Ureter (tissue), 1 donor: ENCODE data around the gene COL4A1. TPM values are rescaled to one million over a fixed set of nuclear protein-coding genes. Genes with fewer than 3 reads are reported as not detected.
A peak's percentile ranks its signal among the peaks of the same experiment; 100 is the strongest.

ENCODE experiments used
- DNase-seq: peaks from one replicate; pipeline ENCODE4 v3.0.0-alpha.2; 2020; ENCODE audit warnings: low spot score
- total RNA-seq: library from RNA; stranded (reverse); gene quantifications from one replicate; pipeline ENCODE4 v1.2.4, GENCODE V29; 2023
- donor health status: DM: yes; HTN: yes; CAD: no.

Gene COL4A1
- total RNA-seq, 1 donor from 2014 or later = 144 TPM

DNA sequence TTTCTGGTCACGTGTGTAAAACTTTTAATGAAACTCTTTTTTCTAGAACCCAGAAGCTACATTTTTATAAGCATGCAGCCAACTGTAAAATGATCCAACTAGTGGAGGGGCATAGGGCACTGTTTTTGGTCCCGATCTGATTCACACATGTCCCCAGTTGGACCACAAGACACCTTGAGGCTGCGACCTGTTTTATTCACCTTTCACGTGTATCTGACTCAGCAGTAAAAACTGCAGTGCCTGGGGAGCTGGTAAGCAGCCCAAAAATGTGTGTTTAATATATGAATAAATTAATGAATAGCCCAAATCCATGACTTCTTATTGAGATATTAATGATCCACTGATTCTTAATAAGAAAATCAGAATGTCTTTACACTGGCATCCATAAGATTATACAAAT, 140.4 kb downstream of the COL4A1 start:
- DNase-seq = peak; percentile 12

DNA sequence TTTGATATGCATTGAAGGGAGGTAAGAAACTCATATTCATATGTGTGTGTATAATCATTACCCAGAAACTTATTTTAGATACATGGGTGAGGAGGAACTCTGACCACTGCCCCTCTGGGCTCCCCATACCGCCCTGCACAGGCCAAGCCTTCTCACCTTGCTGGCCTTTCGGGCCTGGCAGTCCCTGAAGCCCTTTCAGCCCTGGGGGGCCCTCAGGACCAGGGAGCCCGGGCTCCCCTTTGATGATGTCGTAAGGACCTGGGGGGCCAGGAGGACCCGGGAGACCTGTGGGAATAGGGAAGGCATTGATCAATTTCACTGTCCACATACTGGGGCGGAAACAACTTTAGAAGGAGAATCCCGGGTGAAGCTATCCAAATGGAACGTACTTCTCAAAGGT, 142.3 kb downstream of the COL4A1 start:
- peak; percentile 9 for DNase-seq

DNA sequence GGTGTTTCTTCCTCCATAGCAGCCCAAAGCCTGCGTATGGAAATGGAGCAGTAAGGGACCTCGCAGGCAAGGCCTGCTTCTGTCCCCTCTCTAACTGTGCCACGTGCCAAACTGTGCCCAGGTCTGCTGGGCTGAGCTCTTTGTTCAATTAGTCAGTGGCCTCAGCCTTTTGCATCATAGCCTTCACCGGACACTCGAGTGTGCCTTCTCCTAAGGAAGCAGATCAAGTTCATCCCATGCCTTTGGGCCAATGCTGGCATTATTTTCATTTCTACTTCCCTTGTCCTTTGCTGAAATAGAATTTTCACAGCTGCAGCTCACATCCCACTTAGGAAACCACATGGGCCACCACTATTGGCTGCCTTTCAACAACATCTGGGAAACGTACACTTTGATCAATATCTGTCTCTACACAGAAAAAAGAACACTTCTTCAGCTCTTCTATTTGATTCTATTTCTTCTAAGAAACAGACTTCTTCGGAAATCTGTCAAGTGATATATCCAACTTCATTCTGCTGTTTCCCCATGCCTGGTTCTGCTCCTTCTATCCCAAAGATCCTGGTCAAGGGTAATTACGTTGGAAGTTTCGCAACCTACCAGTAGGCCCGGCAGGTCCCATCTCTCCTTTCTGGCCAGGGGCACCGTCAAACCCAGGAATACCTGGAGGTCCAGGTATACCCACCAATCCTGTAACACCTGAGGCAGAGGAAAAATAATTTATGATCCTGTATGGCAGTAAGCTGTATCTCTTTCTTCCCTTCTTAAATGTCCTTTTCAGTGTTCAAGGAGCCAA, 143.9 kb downstream of the COL4A1 start:
- DNase-seq = no peak

DNA sequence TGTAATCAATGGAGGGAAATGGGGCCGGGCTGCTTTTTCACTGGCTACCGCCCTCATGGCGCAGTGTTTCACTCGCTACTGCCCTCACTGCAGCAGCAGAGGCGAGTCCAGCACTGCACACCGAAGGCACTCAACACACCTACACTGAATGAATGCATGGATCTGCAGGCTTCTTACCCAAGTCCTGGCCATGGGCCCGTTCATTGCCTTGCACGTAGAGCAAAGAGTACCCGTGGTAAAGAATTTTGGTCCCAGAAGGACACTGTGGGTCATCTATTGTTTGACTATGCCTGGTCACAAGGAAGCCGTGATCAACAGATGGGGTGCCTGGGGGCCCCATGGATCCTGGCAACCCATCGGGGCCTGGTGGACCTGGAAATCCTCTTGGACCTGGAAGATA, 144.9 kb downstream of the COL4A1 start:
- DNase-seq = no peak

DNA sequence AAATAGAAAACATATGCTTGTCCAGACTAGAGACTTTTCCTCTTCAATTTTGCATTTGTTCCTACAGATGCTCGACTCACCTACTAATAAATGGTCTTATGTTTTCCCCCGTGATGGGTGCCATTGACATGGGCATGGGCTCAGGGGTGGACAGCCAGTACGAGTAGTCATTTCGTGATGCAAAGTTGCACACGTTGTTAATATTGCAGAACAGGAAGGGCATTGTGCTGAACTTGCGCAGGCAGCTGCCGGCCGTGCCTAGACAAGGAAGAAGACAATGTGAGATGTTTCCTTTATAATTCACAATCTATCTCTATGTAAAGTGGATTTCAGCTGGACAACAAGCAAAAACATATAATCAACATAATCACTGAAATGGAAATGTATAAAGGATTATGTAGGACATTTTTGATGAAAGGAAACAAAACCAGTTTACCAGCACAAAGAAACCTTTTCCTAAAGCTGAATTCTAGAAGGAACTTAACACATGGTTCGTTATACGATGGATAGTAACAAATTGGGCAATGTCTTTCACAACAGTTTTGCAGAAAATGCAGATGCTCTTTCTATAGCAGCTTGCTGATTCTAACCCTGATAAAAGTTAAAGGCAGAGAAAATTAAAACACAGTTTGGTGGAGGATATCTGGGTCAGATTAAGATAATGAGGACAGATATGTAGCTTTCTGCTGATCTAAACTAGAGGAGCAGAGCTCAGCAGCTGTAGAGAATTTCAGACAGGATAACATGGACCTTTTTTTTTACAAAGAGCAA, 145.7 kb downstream of the COL4A1 start:
- DNase-seq = no peak

DNA sequence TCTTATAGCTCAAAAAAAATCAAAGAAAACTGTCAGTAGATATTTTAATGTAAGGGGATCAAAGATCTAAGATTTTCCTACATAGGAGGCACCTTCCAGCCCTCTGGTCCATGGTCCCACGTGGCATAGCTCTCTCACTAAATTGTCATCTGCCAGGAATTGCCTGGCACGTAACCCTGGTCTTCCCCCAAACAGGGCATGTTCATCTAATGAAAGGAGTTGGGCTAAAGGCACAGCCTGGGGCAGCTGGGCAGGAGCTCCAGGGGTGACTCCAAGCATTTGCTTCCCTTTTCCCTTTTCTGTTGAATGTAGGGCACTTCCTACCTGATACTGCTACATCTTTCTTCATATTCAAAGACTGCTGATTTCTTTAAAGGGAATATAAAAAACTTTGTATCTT, 148.7 kb downstream of the COL4A1 start:
- DNase-seq = no peak

DNA sequence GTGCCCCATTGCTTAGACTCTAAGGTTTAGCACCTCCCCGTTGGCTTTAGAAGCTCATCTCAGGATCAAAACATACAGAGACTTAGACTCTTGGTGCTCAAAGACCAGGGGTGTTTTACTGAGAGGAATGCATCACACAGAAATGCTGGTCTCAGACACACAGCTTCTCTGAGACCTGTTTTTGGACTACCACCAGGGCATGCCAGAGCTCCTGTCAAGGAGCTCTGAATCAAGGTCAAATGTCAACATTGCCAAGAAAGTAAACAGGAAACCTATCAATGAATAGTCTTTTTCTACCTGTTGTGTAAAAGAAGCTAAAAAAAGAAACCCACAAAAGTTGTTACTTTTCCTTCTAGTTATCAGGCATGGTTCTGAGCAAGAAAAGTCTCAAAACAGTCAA, 149.2 kb downstream of the COL4A1 start:
- no peak for DNase-seq

DNA sequence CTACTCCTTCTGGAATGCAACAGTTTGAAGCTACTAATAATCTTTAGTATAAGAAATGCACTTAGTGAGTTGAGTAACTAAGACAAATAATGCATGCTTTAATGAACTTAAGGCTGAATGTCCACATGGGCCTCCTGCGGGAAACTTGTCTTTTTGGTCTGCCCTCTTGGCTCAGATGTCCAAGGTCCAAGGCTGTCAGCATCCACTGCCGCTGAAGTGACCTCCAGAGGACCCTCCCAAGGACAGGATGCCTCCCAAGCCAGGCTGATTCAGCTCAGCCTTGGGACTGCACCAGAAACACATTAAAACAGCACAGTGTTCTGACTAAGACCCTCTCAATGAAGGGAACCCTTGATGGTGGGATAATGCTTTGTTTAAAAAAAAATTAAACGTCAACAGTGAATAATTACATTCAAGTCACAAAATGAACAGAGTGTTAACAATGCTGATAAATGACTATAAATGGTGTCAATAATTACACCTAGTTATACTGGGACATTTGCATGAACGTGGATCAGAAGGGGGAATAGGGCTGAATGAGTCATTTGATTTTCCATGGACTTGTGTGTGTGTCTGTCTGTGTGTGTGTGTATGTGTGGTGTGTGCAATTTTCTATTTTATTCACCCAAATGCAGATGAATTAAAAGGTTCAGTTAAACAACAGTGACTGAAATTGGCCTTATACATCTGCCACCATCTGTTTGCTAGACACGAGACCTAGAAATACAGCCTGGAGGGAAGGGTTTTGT, 150.5 kb downstream of the COL4A1 start:
- DNase-seq = no peak

DNA sequence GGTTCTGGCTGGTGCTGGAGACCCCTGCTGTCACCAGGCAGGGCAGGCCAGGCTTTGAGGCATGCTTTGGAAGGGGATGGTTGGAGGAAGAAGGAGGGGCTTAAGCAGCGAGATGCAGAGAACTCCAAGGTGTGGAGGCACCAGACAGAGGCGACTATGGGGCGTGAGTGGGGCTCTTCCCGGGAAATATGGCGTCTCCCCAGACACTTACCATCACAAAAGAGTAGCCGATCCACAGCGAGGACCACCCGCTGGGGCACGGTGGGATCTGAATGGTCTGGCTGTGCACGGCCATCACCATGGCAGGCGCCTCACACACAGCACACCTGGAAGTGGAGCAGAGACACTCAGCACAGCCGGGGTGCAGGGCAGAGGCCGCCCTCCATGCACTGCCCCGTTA, 151.9 kb downstream of the COL4A1 start:
- no peak for DNase-seq

DNA sequence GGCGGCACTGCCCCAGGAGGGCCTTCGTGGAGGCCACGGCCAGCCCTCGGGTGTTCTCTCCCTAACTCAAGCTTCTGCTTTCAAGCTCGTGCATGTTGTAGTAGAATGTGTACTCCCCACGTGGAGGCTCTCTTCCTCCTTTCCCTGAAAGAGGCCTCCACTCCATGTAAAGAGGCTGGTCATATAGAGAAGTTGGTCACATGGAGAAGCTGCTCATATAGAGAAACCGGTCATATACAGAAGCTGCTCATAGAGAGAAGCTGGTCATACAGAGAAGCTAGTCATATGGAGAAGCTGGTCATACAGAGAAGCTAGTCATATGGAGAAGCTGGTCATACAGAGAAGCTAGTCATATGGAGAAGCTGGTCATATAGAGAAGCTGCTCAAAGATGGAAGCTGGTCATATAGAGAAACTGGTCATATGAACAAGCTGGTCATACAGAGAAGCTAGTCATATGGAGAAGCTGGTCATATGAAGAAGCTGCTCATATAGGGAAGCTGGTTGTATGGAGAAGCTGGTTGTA, 152.5 kb downstream of the COL4A1 start:
- DNase-seq = no peak

DNA sequence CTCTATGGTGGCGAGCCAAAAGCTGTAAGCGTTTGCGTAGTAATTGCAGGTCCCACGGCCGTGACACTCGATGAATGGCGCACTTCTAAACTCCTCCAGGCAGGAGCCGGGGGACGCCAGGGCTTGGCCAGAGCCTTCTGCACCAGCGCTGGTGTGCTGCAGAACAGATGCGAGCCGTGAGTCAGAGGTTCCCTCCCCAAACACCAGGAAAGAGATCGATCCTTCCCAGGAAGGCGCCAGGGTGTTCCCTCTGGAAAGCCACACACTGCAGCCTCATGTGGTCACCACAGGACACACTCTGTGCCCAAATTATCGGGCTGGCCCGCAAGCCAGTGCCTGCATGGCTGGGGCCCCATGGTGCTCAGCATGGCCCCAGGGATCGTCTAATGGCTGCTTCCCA, 154.6 kb downstream of the COL4A1 start:
- DNase-seq = no peak

DNA sequence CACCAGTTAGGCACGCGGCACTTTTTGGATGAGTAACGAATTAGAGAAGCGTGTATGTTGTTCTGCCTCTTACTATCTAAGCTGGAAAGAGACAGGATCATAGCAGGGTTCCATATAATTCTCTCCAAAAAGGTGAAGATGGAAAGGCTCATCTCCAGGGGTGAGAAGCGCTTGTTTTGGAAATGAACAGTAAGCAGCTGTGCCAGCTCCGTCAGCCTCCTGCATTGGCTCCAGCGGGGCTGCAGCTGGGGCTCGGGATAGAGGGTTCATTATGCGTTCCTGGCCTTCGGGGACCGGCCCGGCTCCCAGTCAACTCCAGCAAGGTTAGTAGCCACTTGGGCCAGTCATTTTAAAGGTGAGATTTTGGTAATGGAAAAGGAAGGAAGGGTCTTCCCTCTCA, 155.5 kb downstream of the COL4A1 start:
- DNase-seq = no peak

DNA sequence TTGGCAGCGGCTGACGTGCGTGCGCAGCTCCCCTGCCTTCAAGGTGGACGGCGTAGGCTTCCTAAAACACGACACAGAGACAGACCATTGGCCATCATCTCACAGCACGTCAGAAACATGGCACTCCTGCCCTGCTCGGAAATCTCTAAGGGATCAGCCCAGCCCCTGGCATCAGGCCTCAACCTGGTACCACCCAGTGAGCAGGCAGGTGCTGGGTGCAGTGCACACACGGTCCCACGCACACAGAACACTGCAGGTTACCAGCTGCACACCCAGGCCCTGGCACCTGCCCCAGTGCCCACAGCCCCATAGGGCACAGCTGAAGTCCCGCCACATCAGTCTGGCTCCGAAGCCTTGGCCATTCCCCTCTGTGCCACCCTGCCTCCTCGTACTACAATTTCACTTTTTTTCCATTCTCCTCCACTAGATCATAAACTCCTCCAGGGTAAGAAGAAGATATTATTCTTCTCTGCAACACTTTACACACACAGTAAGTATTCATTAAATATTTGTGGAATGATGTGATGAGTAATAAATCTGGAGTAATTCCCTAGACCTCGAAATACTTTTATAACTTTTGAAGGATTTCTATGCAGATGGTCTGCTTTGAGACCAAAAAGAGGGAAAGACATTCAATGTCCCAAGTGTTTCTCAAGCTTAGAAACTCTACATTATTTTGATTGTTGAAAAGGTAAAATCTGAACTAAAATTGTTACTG, 156.4 kb downstream of the COL4A1 start:
- DNase-seq = no peak

DNA sequence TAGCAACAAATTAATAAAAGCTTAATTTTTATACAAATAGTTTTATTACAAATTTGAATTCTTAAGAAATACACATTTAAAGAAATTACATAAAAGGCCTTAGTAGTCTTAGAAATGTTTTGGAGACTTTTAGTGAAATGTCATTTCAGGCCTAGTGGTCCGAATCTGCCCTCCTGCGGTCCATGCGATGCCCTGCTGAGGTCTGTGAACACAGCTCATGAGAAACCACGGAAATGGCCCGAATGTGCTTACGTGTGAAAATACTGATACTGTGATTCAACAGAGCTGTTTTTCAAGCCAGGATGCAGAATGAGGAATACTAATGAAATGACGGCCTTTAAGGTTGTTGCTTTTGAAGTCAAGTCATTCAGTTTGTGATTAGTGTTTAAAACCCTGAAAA, 157.9 kb downstream of the COL4A1 start:
- DNase-seq = no peak

DNA sequence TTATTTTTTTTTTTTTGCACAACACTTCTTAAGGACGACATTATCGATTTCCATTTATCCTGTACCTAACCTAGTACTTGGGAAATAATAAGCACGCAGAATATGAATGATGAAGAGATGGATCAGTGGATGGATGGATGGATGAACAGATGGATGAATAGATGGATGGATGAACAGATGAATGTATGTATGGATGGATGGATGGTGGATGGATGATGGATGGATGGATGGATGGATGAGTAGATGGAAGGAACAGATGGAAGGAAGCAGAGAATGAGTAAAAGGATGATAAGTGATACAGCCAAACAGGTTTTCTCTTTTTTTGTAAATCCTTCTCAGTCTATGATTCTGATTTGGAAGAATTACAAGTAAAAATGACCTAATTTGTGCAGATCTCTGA, 166.9 kb downstream of the COL4A1 start:
- no peak for DNase-seq

DNA sequence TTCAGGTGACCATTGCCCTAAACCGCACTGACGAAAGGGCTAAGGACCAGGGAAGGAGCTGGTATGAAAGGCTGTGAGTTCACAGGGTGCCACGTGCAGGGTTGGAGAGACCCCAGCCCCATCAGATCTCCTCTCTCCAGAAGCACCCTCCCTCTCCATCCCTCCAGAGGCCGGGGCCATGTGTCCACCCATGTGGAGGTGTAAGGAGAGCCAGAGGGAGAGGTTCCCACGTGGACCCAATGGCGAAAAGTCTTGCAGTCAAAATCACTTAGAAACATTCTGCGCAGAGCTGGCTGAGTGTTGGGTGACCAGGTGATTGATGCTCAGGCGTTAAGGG, 168.3 kb downstream of the COL4A1 start:
- no peak for DNase-seq

DNA sequence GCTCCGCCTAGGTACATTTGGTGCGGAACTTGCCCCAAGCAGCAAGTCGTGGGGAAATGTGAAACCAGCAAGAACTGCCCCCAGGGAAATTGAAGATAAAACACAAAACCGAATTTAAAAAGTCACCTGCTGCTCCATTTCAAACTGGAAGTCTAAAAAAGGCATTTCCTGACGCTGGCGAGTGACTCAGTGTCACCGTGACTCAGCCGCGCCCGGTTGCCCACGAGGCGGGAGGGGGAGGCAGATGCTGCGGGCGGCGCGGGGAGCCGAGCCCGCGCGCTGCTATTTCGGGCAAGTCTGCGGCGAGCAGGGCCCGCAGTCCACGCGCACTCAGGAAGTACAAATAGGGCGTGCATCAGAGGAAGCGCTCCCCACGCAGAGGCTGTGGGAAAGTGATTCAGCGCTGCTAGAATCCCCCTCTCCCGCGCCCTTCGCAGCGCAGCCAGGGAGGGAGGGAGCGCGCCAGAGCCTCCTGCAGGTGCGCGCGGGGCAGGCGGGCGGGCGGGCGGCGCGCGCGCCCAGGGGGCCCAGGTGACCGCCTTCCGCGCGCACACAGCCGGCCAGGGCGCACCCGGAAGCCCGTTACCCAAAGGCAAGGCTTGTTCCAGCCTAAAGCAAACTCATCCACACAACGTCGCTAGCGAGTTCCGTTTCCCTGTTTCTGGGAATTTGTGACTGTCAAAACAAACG, 168.8 kb downstream of the COL4A1 start:
- DNase-seq = peak; percentile 73

DNA sequence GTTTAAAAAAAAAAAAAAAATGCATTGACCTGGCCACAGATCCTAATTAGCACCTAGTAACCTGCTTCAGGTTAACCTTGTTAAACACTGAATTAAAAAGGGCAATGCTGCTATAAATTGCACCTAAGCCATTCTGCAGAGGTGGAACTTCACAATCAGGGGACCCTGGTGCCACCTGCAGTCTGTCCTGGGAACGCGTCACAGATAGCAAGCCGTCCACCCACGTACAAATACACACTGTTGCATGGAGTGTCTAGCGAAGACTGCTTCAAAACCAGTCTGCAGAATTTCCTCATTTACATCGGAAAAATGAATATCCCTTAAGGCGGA, 169.3 kb downstream of the COL4A1 start:
- DNase-seq = no peak

DNA sequence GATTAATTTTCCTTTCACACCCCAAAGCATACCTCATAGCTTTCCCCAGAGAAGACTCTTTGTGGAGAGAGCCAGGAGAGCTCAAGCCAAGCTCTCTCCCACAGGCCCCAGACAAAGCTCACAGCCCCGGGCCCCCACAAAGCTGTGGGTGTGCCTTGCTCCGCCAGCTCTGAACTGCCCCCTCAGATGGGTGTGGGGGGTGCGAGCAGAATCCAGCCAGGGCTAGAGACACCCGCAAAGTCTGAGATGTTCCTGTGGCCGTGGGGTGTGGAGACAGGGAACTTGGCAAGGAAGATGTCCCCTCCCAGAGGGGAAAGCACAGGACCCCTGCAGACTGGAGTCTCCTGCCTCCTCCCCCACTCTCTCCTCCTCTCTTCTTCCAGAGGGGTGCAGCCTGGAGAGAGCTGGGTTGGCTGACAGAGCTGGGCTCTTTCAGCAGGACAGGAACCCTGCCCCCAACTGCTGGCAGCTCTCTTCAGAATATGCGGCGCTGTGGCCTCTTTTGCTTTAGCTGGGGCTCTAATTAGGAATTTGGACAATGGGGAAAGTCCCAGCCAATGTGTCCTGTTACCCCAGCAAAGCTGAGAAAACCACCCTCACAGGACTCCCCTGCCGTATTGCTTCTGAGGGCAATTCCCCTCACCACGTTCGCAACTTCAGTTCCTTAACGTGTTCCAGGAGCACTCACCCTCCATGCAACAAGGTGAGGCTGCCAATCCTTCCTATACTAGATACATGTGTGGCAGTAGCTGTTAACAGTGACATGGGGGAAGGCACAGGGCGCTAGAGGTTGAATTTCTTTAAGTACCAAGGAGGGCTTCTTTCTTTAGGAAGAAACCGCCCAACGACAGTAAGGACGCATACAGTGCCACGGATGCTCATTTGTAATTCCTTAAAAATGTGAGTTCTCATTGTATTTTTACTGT, 170.0 kb downstream of the COL4A1 start:
- no peak for DNase-seq

DNA sequence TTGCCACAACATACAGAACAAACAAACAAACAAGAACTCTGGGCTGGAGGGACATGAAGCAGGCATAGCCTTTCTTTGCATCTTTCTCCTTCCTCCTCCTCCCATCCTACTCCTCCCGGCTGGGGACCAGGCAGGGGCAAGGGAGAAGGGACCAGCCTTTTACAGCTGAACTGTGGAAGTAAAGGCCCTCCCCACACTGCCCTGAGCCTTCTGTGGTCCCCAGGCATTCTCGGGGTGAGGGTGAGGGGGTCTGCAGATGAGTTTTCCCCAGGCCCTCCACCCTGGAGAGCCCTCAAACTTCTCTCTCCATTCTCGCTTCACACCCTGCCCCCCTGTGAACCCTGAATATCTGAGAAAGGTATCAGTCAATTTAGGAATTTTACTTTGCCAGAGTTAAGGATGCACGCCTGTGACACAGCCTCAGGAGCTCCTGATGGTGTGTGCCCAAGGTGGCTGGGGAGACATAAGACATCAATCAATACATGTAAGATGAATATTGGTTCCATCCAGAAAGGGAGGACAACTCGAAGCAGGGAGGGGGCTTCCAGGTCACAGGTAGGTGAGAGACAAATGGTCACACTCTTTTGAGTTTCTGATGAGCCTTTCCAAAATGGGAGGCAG, 170.9 kb downstream of the COL4A1 start:
- DNase-seq = no peak
